CD4-positive, alpha-beta T cell (primary cell): ENCODE data around the gene POLR3H. TPM values are rescaled to one million over a fixed set of nuclear protein-coding genes. Genes with fewer than 3 reads are reported as not detected.

ENCODE experiments used
- ATAC-seq: fragments of 200-7000 bp; cut with Tn5 transposase; one replicate; pipeline ENCODE4 v1.10.0; 2022; ENCODE audit warnings: mild to moderate bottlenecking; ENCODE audit not compliant: poor library complexity
- CTCF ChIA-PET: fragments of 350-600 bp; sonication (Branson Sonifier 250); formaldehyde crosslinking; loops from one replicate; lab custom pipeline; 2021; ENCODE audit warnings: antibody characterized with exemption, inconsistent platforms; lab: Charles Lee
- POLR2A ChIA-PET: fragments of 350-600 bp; sonication (Branson Sonifier 250); formaldehyde crosslinking; loops from one replicate; lab custom pipeline; 2021; ENCODE audit warnings: antibody characterized with exemption, inconsistent platforms; lab: Charles Lee
- DNase-seq, 14 experiments: peaks; one replicate each; pipeline ENCODE4 v3.0.0-alpha.2; 2013 to 2020; ENCODE audit warnings: mixed read lengths in 2 of 14
- H3K27ac ChIP-seq, 2 donors: one replicate each; pipeline versions ENCODE4 v1.5.1 to v1.7.0; 2013; ENCODE audit warnings: low read length in 2 of 2, low read depth in 1 of 2, mild to moderate bottlenecking in 1 of 2
- H3K27me3 ChIP-seq, 2 experiments: 1 replicate in 1 of 2; 2 replicates in 1 of 2; pipeline versions ENCODE4 v1.6.1 to v1.7.0; 2013; ENCODE audit warnings: low read length in 2 of 2, control low read depth in 1 of 2, mild to moderate bottlenecking in 1 of 2, moderate library complexity in 1 of 2; ENCODE audit not compliant: insufficient read depth in 2 of 2, control insufficient read depth in 1 of 2
- H3K36me3 ChIP-seq: one replicate; pipeline ENCODE4 v1.6.1; 2013; ENCODE audit warnings: low read length, control low read depth; ENCODE audit not compliant: insufficient read depth
- H3K4me1 ChIP-seq: one replicate; pipeline ENCODE4 v1.6.1; 2013; ENCODE audit warnings: low read length, control low read depth; ENCODE audit not compliant: insufficient read depth
- H3K4me3 ChIP-seq: one replicate; pipeline ENCODE4 v1.5.1; 2013; ENCODE audit warnings: mild to moderate bottlenecking, low read length, moderate library complexity
- H3K9me3 ChIP-seq, 2 experiments: 1 replicate in 1 of 2; 2 replicates in 1 of 2; pipeline versions ENCODE4 v1.6.1 to v1.7.0; 2013; ENCODE audit warnings: low read length in 2 of 2, mild to moderate bottlenecking in 2 of 2, control low read depth in 1 of 2, moderate library complexity in 1 of 2; ENCODE audit not compliant: control insufficient read depth in 1 of 2, insufficient read depth in 1 of 2
- H3K27ac Mint-ChIP-seq: one replicate; pipeline ENCODE4 v1.8.0; 2020; ENCODE audit warnings: mixed read lengths
- H3K27me3 Mint-ChIP-seq: one replicate; pipeline ENCODE4 v1.8.0; 2021; ENCODE audit warnings: mixed read lengths
- H3K36me3 Mint-ChIP-seq: one replicate; pipeline ENCODE4 v1.8.0; 2021; ENCODE audit warnings: low read depth, mixed read lengths
- H3K4me1 Mint-ChIP-seq: one replicate; pipeline ENCODE4 v1.8.0; 2021; ENCODE audit warnings: low read depth, mixed read lengths
- H3K4me3 Mint-ChIP-seq: one replicate; pipeline ENCODE4 v1.8.0; 2020; ENCODE audit warnings: mild to moderate bottlenecking, mixed read lengths
- H3K9me3 Mint-ChIP-seq: one replicate; pipeline ENCODE4 v1.8.0; 2020; ENCODE audit warnings: mixed read lengths
- intact Hi-C, 2 experiments: fragments of 100-400 bp; cut with DNase I in 1 of 2; cut with micrococcal nuclease in 1 of 2; formaldehyde crosslinking; loops; one replicate each; pipeline versions ENCODE4 v1.15.1 to v1.9.0; 2023 to 2025; cut with DNase I, micrococcal nuclease
- total RNA-seq, 174 experiments: library from RNA in 2 of 174; stranded (reverse) in 2 of 174; gene quantifications; one replicate each; pipeline ENCODE4 v1.2.3 and lab custom pipeline; 2021 to 2026
- TF ChIP-seq, protein P1 (sequence below): fragments of 200-600 bp; IDR thresholded peaks from one replicate; pipeline ENCODE4 v1.8.0; 2022; ENCODE audit warnings: antibody characterized with exemption, mild to moderate bottlenecking

The POLR3H gene
- total RNA-seq, 2 experiments from 2014 or later: 13.4 to 17.3 TPM

DNA sequence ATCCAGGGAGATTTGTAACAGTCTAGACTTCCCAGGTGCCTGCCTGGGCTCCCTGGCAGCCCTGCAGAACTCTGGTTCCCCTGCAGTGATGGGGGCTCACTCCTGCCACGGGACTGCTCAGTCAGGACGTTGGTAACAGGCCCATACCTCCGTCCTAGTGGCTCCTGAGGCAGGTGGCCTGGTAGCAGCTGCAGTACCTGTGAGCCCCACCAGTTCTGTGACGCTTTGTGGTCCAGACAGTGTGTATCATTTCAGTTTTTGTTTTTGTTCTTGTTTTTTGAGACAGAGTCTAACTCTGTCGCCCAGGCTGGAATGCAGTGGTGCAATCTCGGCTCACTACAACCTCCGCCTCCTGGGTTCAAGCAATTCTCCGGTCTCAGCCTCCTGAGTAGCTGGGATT, 27.8 kb downstream of the POLR3H start:
- Mint-ChIP-seq H3K27me3 (no peaks in the 10 kb centered on the region), H3K9me3 (no peaks in the 10 kb centered on the region), H3K4me1 (no peaks in the 10 kb centered on the region), H3K4me3 (no peak overlapping the region), H3K27ac (no peak overlapping the region), H3K36me3 (peaks cover 42% of the 10 kb centered on the region)
- ChIA-PET CTCF (no interaction called here), POLR2A (interaction anchor here (1.1 kb wide), 1 partner anchor 230 kb away, joined by 3 read pairs; the partner anchor contains the start of gene RANGAP1)
- TF ChIP-seq, protein P1, sequence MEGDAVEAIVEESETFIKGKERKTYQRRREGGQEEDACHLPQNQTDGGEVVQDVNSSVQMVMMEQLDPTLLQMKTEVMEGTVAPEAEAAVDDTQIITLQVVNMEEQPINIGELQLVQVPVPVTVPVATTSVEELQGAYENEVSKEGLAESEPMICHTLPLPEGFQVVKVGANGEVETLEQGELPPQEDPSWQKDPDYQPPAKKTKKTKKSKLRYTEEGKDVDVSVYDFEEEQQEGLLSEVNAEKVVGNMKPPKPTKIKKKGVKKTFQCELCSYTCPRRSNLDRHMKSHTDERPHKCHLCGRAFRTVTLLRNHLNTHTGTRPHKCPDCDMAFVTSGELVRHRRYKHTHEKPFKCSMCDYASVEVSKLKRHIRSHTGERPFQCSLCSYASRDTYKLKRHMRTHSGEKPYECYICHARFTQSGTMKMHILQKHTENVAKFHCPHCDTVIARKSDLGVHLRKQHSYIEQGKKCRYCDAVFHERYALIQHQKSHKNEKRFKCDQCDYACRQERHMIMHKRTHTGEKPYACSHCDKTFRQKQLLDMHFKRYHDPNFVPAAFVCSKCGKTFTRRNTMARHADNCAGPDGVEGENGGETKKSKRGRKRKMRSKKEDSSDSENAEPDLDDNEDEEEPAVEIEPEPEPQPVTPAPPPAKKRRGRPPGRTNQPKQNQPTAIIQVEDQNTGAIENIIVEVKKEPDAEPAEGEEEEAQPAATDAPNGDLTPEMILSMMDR: no peak
- Histone ChIP-seq H3K27ac (no peak overlapping the region), H3K4me3 (no peak overlapping the region), H3K4me1 (no peaks in the 10 kb centered on the region), H3K36me3 (peaks cover 67% of the 10 kb centered on the region), H3K27me3 (no peaks in the 10 kb centered on the region), H3K9me3 (no peaks in the 10 kb centered on the region)
- ATAC-seq: no peak
- DNase-seq: no peak
- intact Hi-C loops: no loop called here

DNA sequence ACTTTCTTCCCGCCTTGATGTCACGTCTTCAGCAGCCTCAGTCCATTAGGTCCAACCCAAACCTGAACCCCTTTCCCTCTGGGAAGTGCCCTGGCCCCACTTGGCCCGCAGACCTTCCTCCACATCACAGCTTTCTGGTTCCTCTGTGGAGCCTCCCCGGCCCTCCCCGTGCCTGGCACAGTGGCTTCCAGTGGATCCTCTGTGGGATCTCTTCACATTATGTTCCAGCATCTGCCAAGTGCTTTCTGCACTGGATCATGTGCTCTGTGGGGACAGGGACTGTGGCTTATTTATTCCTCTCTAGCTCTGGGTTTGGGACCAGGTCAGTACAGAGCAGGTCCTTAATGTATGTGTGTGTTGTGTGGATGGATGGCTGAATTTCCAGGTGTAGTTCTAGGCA, 30.9 kb downstream of the POLR3H start:
- H3K4me3 Mint-ChIP-seq: no peak overlapping the region
- intact Hi-C loops: no loop called here
- ChIA-PET POLR2A (no interaction called here), CTCF (interaction anchor here (1.2 kb wide), 1 partner anchor 110 kb away, joined by 3 read pairs; no protein-coding TSS in a partner anchor)
- TF ChIP-seq, protein P1: no peak
- Histone ChIP-seq H3K36me3 (peaks cover 90% of the 10 kb centered on the region), H3K4me1 (no peaks in the 10 kb centered on the region), H3K9me3 (no peaks in the 10 kb centered on the region), H3K27ac (no peak overlapping the region), H3K4me3 (no peak overlapping the region), H3K27me3 (no peaks in the 10 kb centered on the region)
- no peaks in the 10 kb centered on the region for H3K4me1 Mint-ChIP-seq
- ATAC-seq (no peak), DNase-seq (no peak)
- H3K27me3 Mint-ChIP-seq: no peaks in the 10 kb centered on the region
- no peaks in the 10 kb centered on the region for H3K9me3 Mint-ChIP-seq
- peaks cover 66% of the 10 kb centered on the region for H3K36me3 Mint-ChIP-seq
- H3K27ac Mint-ChIP-seq: no peak overlapping the region

DNA sequence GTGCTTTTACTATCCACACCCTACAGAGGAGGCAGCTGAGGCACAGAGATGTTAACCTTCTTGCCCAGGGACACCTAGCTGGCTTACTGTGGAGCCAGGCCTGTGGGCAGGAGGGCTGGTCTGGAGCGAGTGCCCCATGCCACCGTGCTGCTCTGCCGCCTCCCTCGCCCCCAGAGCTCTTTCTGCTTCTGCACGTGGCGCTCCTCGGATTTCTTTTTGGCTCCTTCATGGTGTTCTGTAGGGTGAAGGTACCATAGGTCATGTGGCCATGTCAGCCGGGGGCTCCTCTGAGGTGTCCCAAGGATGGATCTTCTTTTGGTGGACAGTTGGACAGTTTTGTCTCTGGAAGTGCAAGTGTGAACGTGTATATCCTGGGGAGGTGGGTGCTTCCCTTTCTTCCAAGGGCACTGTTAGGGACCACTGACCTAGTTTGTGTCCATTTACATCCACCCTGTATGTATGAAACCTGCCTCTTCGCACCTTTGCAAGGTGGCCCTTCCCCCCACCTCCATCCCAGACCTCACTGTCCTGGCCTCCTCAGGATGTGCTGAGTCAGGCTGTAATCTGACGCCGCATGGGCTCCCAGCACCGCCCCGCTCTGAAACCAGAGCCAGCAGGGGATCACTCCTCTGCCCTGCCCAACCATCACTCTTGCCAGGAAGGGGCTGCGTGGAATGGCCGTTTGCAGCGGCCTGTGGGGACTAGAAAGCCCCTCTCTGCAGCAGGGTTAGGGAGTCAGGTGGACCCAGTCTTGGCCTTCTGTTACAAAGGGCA, 31.7 kb downstream of the POLR3H start:
- no peak overlapping the region for H3K27ac Mint-ChIP-seq
- no peak for DNase-seq
- peaks cover 74% of the 10 kb centered on the region for H3K36me3 Mint-ChIP-seq

More for the DNA sequence above, 31.7 kb downstream of the POLR3H start:
- Mint-ChIP-seq H3K27me3 (no peaks in the 10 kb centered on the region), H3K4me3 (no peak overlapping the region), H3K4me1 (no peaks in the 10 kb centered on the region), H3K9me3 (no peaks in the 10 kb centered on the region)
- H3K4me1 ChIP-seq: no peaks in the 10 kb centered on the region
- H3K27ac ChIP-seq: no peak overlapping the region
- ChIA-PET POLR2A (no interaction called here), CTCF (interaction anchor here (0.6 to 1.2 kb wide), 2 partner anchors 109 to 200 kb away, joined by 3 read pairs; no protein-coding TSS in a partner anchor)
- TF ChIP-seq, protein P1: no peak
- ATAC-seq: no peak
- no peaks in the 10 kb centered on the region for H3K9me3 ChIP-seq
- intact Hi-C loops: no loop called here
- H3K4me3 ChIP-seq: no peak overlapping the region
- peaks cover 90% of the 10 kb centered on the region for H3K36me3 ChIP-seq
- H3K27me3 ChIP-seq: no peaks in the 10 kb centered on the region
